ENCODE results near the gene ST6GALNAC3.

ST6GALNAC3 gene

GRCh38 chr1:76141929-76142328 lies 67.4 kb downstream of the ST6GALNAC3 start:
- H3K27ac ChIP-seq = no peak overlapping the region
- TF ChIP-seq ZFX (IDR thresholded peaks at IDR 0.05; ENCODE audit: borderline replicate concordance) = no peak
- no peak for TF ChIP-seq CTCF (IDR thresholded peaks at IDR 0.05)

- TF ChIP-seq ZFX (IDR thresholded peaks at IDR 0.05; ENCODE audit: borderline replicate concordance) (no peak), CTCF (IDR thresholded peaks at IDR 0.05) (no peak)
- no peak overlapping the region for H3K27ac ChIP-seq
Measured at GRCh38 chr1:76142771-76143540, 68.4 kb downstream of the ST6GALNAC3 start.

- TF ChIP-seq ZFX (IDR thresholded peaks at IDR 0.05; ENCODE audit: borderline replicate concordance) = no peak
- no peak for TF ChIP-seq CTCF (IDR thresholded peaks at IDR 0.05)
Measured at GRCh38 chr1:76144247-76144646, 69.7 kb downstream of the ST6GALNAC3 start.

GRCh38 chr1:76145332-76145731 lies 70.8 kb downstream of the ST6GALNAC3 start:
- TF ChIP-seq CTCF (IDR thresholded peaks at IDR 0.05) (no peak), ZFX (IDR thresholded peaks at IDR 0.05; ENCODE audit: borderline replicate concordance) (no peak)

More at GRCh38 chr1:76144247-76144646, 69.7 kb downstream of the ST6GALNAC3 start:
- no peak overlapping the region for H3K27ac ChIP-seq

GRCh38 chr1:76146184-76146583 lies 71.6 kb downstream of the ST6GALNAC3 start:
- TF ChIP-seq ZFX (IDR thresholded peaks at IDR 0.05; ENCODE audit: borderline replicate concordance) = no peak
- no peak for TF ChIP-seq CTCF (IDR thresholded peaks at IDR 0.05)
- H3K27ac ChIP-seq = no peak overlapping the region

More at GRCh38 chr1:76145332-76145731, 70.8 kb downstream of the ST6GALNAC3 start:
- no peak overlapping the region for H3K27ac ChIP-seq

- TF ChIP-seq CTCF (IDR thresholded peaks at IDR 0.05) (no peak), ZFX (IDR thresholded peaks at IDR 0.05; ENCODE audit: borderline replicate concordance) (no peak)
- no peak overlapping the region for H3K27ac ChIP-seq
Measured at GRCh38 chr1:76147917-76148316, 73.4 kb downstream of the ST6GALNAC3 start.

- no peak overlapping the region for H3K27ac ChIP-seq
- TF ChIP-seq ZFX (IDR thresholded peaks at IDR 0.05; ENCODE audit: borderline replicate concordance) (no peak), CTCF (IDR thresholded peaks at IDR 0.05) (no peak)
Measured at GRCh38 chr1:76148460-76148859, 73.9 kb downstream of the ST6GALNAC3 start.

All from 22Rv1 (cell line).